ENCODE measurements around the gene SPP1. TPM values are rescaled to one million over a fixed set of nuclear protein-coding genes. Genes with fewer than 3 reads are reported as not detected.

The SPP1 gene
- polyA plus RNA-seq, 2 donors, result 0.59 to 1.6 TPM

- H3K27me3 ChIP-seq (ENCODE audit: control insufficient read depth in 1 of 2, insufficient read depth in 2 of 2, low read length in 2 of 2), result no peaks in the 10 kb centered on the region
- peaks cover 2 to 3% of the 10 kb centered on the region in 2 donors for H3K9me3 ChIP-seq (ENCODE audit: control insufficient read depth in 2 of 2, insufficient read depth in 1 of 2, low read depth in 1 of 2, low read length in 1 of 2)
- no peak overlapping the region for H3K4me3 ChIP-seq (ENCODE audit: low read depth in 1 of 2, low read length in 2 of 2)
- H3K27ac ChIP-seq (ENCODE audit: low read depth in 2 of 2, low read length in 1 of 2), result no peak overlapping the region
- H3K4me1 ChIP-seq (ENCODE audit: control insufficient read depth in 2 of 2, insufficient read depth in 2 of 2, low read length in 1 of 2), result no peaks in the 10 kb centered on the region
- 65 to 84% methylated on average over 2 of the region's 2 CpGs for WGBS, 2 donors
- no peaks in the 10 kb centered on the region for H3K36me3 ChIP-seq (ENCODE audit: control insufficient read depth in 2 of 2, insufficient read depth in 2 of 2, low read length in 1 of 2)
Observed at GRCh38 chr4:87970121-87970520, 5.4 kb upstream of the SPP1 start.

GRCh38 chr4:87971866-87972265, 3.6 kb upstream of the SPP1 start:
- H3K4me3 ChIP-seq (ENCODE audit: low read depth in 1 of 2, low read length in 2 of 2), result no peak overlapping the region
- WGBS, 2 donors, result 43 to 74% methylated on average over 1 of the region's 1 CpG
- H3K4me1 ChIP-seq (ENCODE audit: control insufficient read depth in 2 of 2, insufficient read depth in 2 of 2, low read length in 1 of 2), result no peaks in the 10 kb centered on the region
- H3K36me3 ChIP-seq (ENCODE audit: control insufficient read depth in 2 of 2, insufficient read depth in 2 of 2, low read length in 1 of 2), result no peaks in the 10 kb centered on the region
- no peaks in the 10 kb centered on the region for H3K9me3 ChIP-seq (ENCODE audit: control insufficient read depth in 2 of 2, insufficient read depth in 1 of 2, low read depth in 1 of 2, low read length in 1 of 2)
- no peaks in the 10 kb centered on the region for H3K27me3 ChIP-seq (ENCODE audit: control insufficient read depth in 1 of 2, insufficient read depth in 2 of 2, low read length in 2 of 2)
- H3K27ac ChIP-seq (ENCODE audit: low read depth in 2 of 2, low read length in 1 of 2), result no peak overlapping the region

- H3K4me1 ChIP-seq (ENCODE audit: control insufficient read depth in 2 of 2, insufficient read depth in 2 of 2, low read length in 1 of 2), result no peaks in the 10 kb centered on the region
- H3K4me3 ChIP-seq (ENCODE audit: low read depth in 1 of 2, low read length in 2 of 2), result no peak overlapping the region
- H3K36me3 ChIP-seq (ENCODE audit: control insufficient read depth in 2 of 2, insufficient read depth in 2 of 2, low read length in 1 of 2), result no peaks in the 10 kb centered on the region
- H3K27ac ChIP-seq (ENCODE audit: low read depth in 2 of 2, low read length in 1 of 2), result no peak overlapping the region
- 29% methylated on average over 14 of the region's 14 CpGs for WGBS, 2 donors
- no peaks in the 10 kb centered on the region for H3K27me3 ChIP-seq (ENCODE audit: control insufficient read depth in 1 of 2, insufficient read depth in 2 of 2, low read length in 2 of 2)
- no peaks in the 10 kb centered on the region for H3K9me3 ChIP-seq (ENCODE audit: control insufficient read depth in 2 of 2, insufficient read depth in 1 of 2, low read depth in 1 of 2, low read length in 1 of 2)
Observed at GRCh38 chr4:87973283-87974169, 2.0 kb upstream of the SPP1 start.

- H3K36me3 ChIP-seq (ENCODE audit: control insufficient read depth in 2 of 2, insufficient read depth in 2 of 2, low read length in 1 of 2), result no peaks in the 10 kb centered on the region
- no peak overlapping the region for H3K27ac ChIP-seq (ENCODE audit: low read depth in 2 of 2, low read length in 1 of 2)
- no peaks in the 10 kb centered on the region for H3K9me3 ChIP-seq (ENCODE audit: control insufficient read depth in 2 of 2, insufficient read depth in 1 of 2, low read depth in 1 of 2, low read length in 1 of 2)
- no peaks in the 10 kb centered on the region for H3K4me1 ChIP-seq (ENCODE audit: control insufficient read depth in 2 of 2, insufficient read depth in 2 of 2, low read length in 1 of 2)
- H3K27me3 ChIP-seq (ENCODE audit: control insufficient read depth in 1 of 2, insufficient read depth in 2 of 2, low read length in 2 of 2), result no peaks in the 10 kb centered on the region
- no peak overlapping the region for H3K4me3 ChIP-seq (ENCODE audit: low read depth in 1 of 2, low read length in 2 of 2)
- 62 to 67% methylated on average over 6 of the region's 6 CpGs for WGBS, 2 donors
Observed at GRCh38 chr4:87974856-87975462, 555 bp upstream of the SPP1 start.

GRCh38 chr4:87977521-87978278, 2.2 kb downstream of the SPP1 start:
- WGBS, 2 donors, result 84 to 91% methylated on average over 5 of the region's 5 CpGs

GRCh38 chr4:87978681-87979080, 3.2 kb downstream of the SPP1 start:
- no peak overlapping the region for H3K4me3 ChIP-seq (ENCODE audit: low read depth in 1 of 2, low read length in 2 of 2)
- no peaks in the 10 kb centered on the region for H3K4me1 ChIP-seq (ENCODE audit: control insufficient read depth in 2 of 2, insufficient read depth in 2 of 2, low read length in 1 of 2)
- no peaks in the 10 kb centered on the region for H3K9me3 ChIP-seq (ENCODE audit: control insufficient read depth in 2 of 2, insufficient read depth in 1 of 2, low read depth in 1 of 2, low read length in 1 of 2)
- no peak overlapping the region for H3K27ac ChIP-seq (ENCODE audit: low read depth in 2 of 2, low read length in 1 of 2)
- no peaks in the 10 kb centered on the region for H3K27me3 ChIP-seq (ENCODE audit: control insufficient read depth in 1 of 2, insufficient read depth in 2 of 2, low read length in 2 of 2)
- no peaks in the 10 kb centered on the region for H3K36me3 ChIP-seq (ENCODE audit: control insufficient read depth in 2 of 2, insufficient read depth in 2 of 2, low read length in 1 of 2)
- WGBS, 2 donors, result 95 to 100% methylated on average over 1 of the region's 1 CpG

More at GRCh38 chr4:87977521-87978278, 2.2 kb downstream of the SPP1 start:
- no peak overlapping the region for H3K27ac ChIP-seq (ENCODE audit: low read depth in 2 of 2, low read length in 1 of 2)
- no peak overlapping the region for H3K4me3 ChIP-seq (ENCODE audit: low read depth in 1 of 2, low read length in 2 of 2)
- H3K9me3 ChIP-seq (ENCODE audit: control insufficient read depth in 2 of 2, insufficient read depth in 1 of 2, low read depth in 1 of 2, low read length in 1 of 2), result no peaks in the 10 kb centered on the region
- H3K27me3 ChIP-seq (ENCODE audit: control insufficient read depth in 1 of 2, insufficient read depth in 2 of 2, low read length in 2 of 2), result no peaks in the 10 kb centered on the region
- H3K36me3 ChIP-seq (ENCODE audit: control insufficient read depth in 2 of 2, insufficient read depth in 2 of 2, low read length in 1 of 2), result no peaks in the 10 kb centered on the region
- no peaks in the 10 kb centered on the region for H3K4me1 ChIP-seq (ENCODE audit: control insufficient read depth in 2 of 2, insufficient read depth in 2 of 2, low read length in 1 of 2)

- H3K9me3 ChIP-seq (ENCODE audit: control insufficient read depth in 2 of 2, insufficient read depth in 1 of 2, low read depth in 1 of 2, low read length in 1 of 2), result no peaks in the 10 kb centered on the region
- H3K4me1 ChIP-seq (ENCODE audit: control insufficient read depth in 2 of 2, insufficient read depth in 2 of 2, low read length in 1 of 2), result no peaks in the 10 kb centered on the region
- H3K27me3 ChIP-seq (ENCODE audit: control insufficient read depth in 1 of 2, insufficient read depth in 2 of 2, low read length in 2 of 2), result no peaks in the 10 kb centered on the region
- WGBS, 2 donors, result 90 to 94% methylated on average over 1 of the region's 1 CpG
- no peak overlapping the region for H3K4me3 ChIP-seq (ENCODE audit: low read depth in 1 of 2, low read length in 2 of 2)
- no peaks in the 10 kb centered on the region for H3K36me3 ChIP-seq (ENCODE audit: control insufficient read depth in 2 of 2, insufficient read depth in 2 of 2, low read length in 1 of 2)
- no peak overlapping the region for H3K27ac ChIP-seq (ENCODE audit: low read depth in 2 of 2, low read length in 1 of 2)
Observed at GRCh38 chr4:87979810-87980209, 4.3 kb downstream of the SPP1 start.

- Histone ChIP-seq H3K4me1 (ENCODE audit: control insufficient read depth in 2 of 2, insufficient read depth in 2 of 2, low read length in 1 of 2) (no peaks in the 10 kb centered on the region), H3K36me3 (ENCODE audit: control insufficient read depth in 2 of 2, insufficient read depth in 2 of 2, low read length in 1 of 2) (no peaks in the 10 kb centered on the region), H3K4me3 (ENCODE audit: low read depth in 1 of 2, low read length in 2 of 2) (no peak overlapping the region), H3K27me3 (ENCODE audit: control insufficient read depth in 1 of 2, insufficient read depth in 2 of 2, low read length in 2 of 2) (no peaks in the 10 kb centered on the region), H3K27ac (ENCODE audit: low read depth in 2 of 2, low read length in 1 of 2) (no peak overlapping the region), H3K9me3 (ENCODE audit: control insufficient read depth in 2 of 2, insufficient read depth in 1 of 2, low read depth in 1 of 2, low read length in 1 of 2) (no peaks in the 10 kb centered on the region)
- WGBS, 2 donors, result 93 to 94% methylated on average over 8 of the region's 8 CpGs
Observed at GRCh38 chr4:87981486-87981885, 6.0 kb downstream of the SPP1 start.

GRCh38 chr4:87982036-87982435, 6.5 kb downstream of the SPP1 start:
- H3K27ac ChIP-seq (ENCODE audit: low read depth in 2 of 2, low read length in 1 of 2), result no peak overlapping the region
- no peaks in the 10 kb centered on the region for H3K36me3 ChIP-seq (ENCODE audit: control insufficient read depth in 2 of 2, insufficient read depth in 2 of 2, low read length in 1 of 2)
- WGBS, 2 donors, result 78 to 82% methylated on average over 1 of the region's 1 CpG
- no peaks in the 10 kb centered on the region for H3K9me3 ChIP-seq (ENCODE audit: control insufficient read depth in 2 of 2, insufficient read depth in 1 of 2, low read depth in 1 of 2, low read length in 1 of 2)
- no peaks in the 10 kb centered on the region for H3K4me1 ChIP-seq (ENCODE audit: control insufficient read depth in 2 of 2, insufficient read depth in 2 of 2, low read length in 1 of 2)
- H3K27me3 ChIP-seq (ENCODE audit: control insufficient read depth in 1 of 2, insufficient read depth in 2 of 2, low read length in 2 of 2), result no peaks in the 10 kb centered on the region
- H3K4me3 ChIP-seq (ENCODE audit: low read depth in 1 of 2, low read length in 2 of 2), result no peak overlapping the region

Measured in esophagus (tissue), 2 donors.